K562 (cell line): ENCODE measurements around the gene PCDH18. TPM values are rescaled to one million over a fixed set of nuclear protein-coding genes. Genes with fewer than 3 reads are reported as not detected.

Source experiments
- ATAC-seq: fragments of 200-7000 bp; cut with Tn5 transposase; 3 replicates; pipeline ENCODE4 v1.9.1; 2020; ENCODE audit warnings: moderate library complexity
- BruUV-seq: library from RNA; stranded (reverse); fragments of 400-500 nt; replicated peaks from 2 replicates; lab custom pipeline; 2021; lab: Mats Ljungman, UMichigan
- CTCF ChIA-PET: fragments of 300-600 bp; formaldehyde crosslinking; extraction: SDS; loops from one replicate; lab custom pipeline; 2021; ENCODE audit warnings: low intra/inter-chr PET ratio; lab: Yijun Ruan, JAX
- POLR2A ChIA-PET: fragments of 300-600, 350-650 bp; sonication (Branson Sonifier 250); formaldehyde crosslinking; extraction: SDS; loops from one replicate; lab custom pipeline; 2021; ENCODE audit warnings: antibody characterized with exemption, inconsistent platforms; lab: Yijun Ruan, JAX
- DNase-seq, 4 experiments: peaks; one replicate each; pipeline versions ENCODE4 v3.0.0 to v3.0.0-alpha.2; 2011 to 2018; ENCODE audit warnings: low spot score in 3 of 4, mixed read lengths in 3 of 4; ENCODE audit errors: extremely low read depth in 1 of 4
- FAIRE-seq: peaks from 2 replicates; lab custom pipeline; 2011; peaks lifted over from hg19 to GRCh38; lab: Jason Lieb, UNC
- H2AFZ ChIP-seq: 2 replicates; pipeline ENCODE4 v1.6.0; 2011; ENCODE audit warnings: low read depth, low read length, control low read depth, inconsistent platforms
- H3K27ac ChIP-seq: fragments of 200-600 bp; 3 replicates; pipeline ENCODE4 v1.8.0; 2011; ENCODE audit warnings: low read depth, mild to moderate bottlenecking, control low read depth, inconsistent platforms, low read length, moderate library complexity, mixed read lengths; ENCODE audit errors: extremely low read depth
- H3K27me3 ChIP-seq, 2 experiments: fragments of 300-600 bp in 1 of 2; 2 replicates in 1 of 2; 3 replicates in 1 of 2; pipeline versions ENCODE4 v1.6.0 to v1.8.0; 2011; ENCODE audit warnings: inconsistent platforms in 2 of 2, low read length in 2 of 2, mild to moderate bottlenecking in 1 of 2, mixed read lengths in 1 of 2, moderate library complexity in 1 of 2; ENCODE audit not compliant: control insufficient read depth in 2 of 2, insufficient read depth in 2 of 2
- H3K36me3 ChIP-seq: fragments of 300-600 bp; 3 replicates; pipeline ENCODE4 v1.8.0; 2011; ENCODE audit warnings: mild to moderate bottlenecking, low read length, inconsistent platforms; ENCODE audit not compliant: control insufficient read depth, insufficient read depth
- H3K4me1 ChIP-seq, 2 experiments: fragments of 200-600 bp in 1 of 2; replicated peaks in 1 of 2; 2 replicates in 1 of 2; 3 replicates in 1 of 2; pipeline versions ENCODE4 v1.5.1 to v1.8.0; 2011; ENCODE audit warnings: inconsistent platforms in 2 of 2, low read length in 2 of 2, mild to moderate bottlenecking in 1 of 2, mixed read lengths in 1 of 2, moderate library complexity in 1 of 2; ENCODE audit not compliant: control insufficient read depth in 2 of 2, insufficient read depth in 2 of 2
- H3K4me2 ChIP-seq: 2 replicates; pipeline ENCODE4 v1.6.1; 2011; ENCODE audit warnings: low read length, control low read depth, inconsistent platforms, mixed read lengths; ENCODE audit not compliant: insufficient read depth
- H3K4me3 ChIP-seq: fragments of 200-600 bp; sonication (generic), shearing (Covaris generic); 2 replicates; pipeline ENCODE4 v1.5.1; 2016; ENCODE audit warnings: control low read depth, inconsistent platforms
- H3K79me2 ChIP-seq: fragments of 200-600 bp; 3 replicates; pipeline ENCODE4 v1.8.0; 2011; ENCODE audit warnings: low read length, inconsistent platforms; ENCODE audit not compliant: control insufficient read depth, insufficient read depth
- H3K9ac ChIP-seq, 2 experiments: 2 replicates each; pipeline versions ENCODE4 v1.6.0 to v1.6.1; 2011; ENCODE audit warnings: low read depth in 2 of 2, low read length in 2 of 2, control low read depth in 1 of 2, inconsistent platforms in 1 of 2, mild to moderate bottlenecking in 1 of 2, mixed read lengths in 1 of 2; ENCODE audit not compliant: insufficient read depth in 1 of 2
- H3K9me1 ChIP-seq: one replicate; pipeline ENCODE4 v1.6.0; 2011; ENCODE audit warnings: inconsistent platforms, mild to moderate bottlenecking, low read length, moderate library complexity; ENCODE audit not compliant: control insufficient read depth, insufficient read depth
- H3K9me3 ChIP-seq: replicated peaks from 2 replicates; pipeline ENCODE4 v1.5.1; 2011; ENCODE audit warnings: low read depth, low read length, inconsistent platforms; ENCODE audit not compliant: control insufficient read depth, insufficient read depth
- H4K20me1 ChIP-seq: replicated peaks from 2 replicates; pipeline ENCODE4 v1.6.1; 2011; ENCODE audit warnings: low read length, inconsistent platforms, mixed read lengths; ENCODE audit not compliant: control insufficient read depth, insufficient read depth
- C11orf30 ChIP-seq: fragments of 450-650 bp; IDR thresholded peaks from 2 replicates; pipeline ENCODE4 v1.6.1; 2016; ENCODE audit warnings: low read depth, mild to moderate bottlenecking
- EP300 ChIP-seq: IDR thresholded peaks from 2 replicates; pipeline ENCODE4 v1.6.1; 2012; ENCODE audit warnings: low read length, improper control_type of control experiment
- PCBP2 ChIP-seq: fragments of 200-400 bp; formaldehyde crosslinking; IDR thresholded peaks from 2 replicates; pipeline ENCODE4 v1.6.1; 2018; ENCODE audit warnings: low read length, low read depth, mild to moderate bottlenecking, moderate library complexity; ENCODE audit not compliant: poor library complexity, severe bottlenecking
- RNF219 ChIP-seq: fragments of 250-450 bp; sonication (Bioruptor Pico); IDR thresholded peaks from 2 replicates; pipeline ENCODE4 v1.5.0; 2022; ENCODE audit warnings: mild to moderate bottlenecking
- U2AF2 ChIP-seq: fragments of 200-400 bp; formaldehyde crosslinking; optimal IDR thresholded peaks from 2 replicates; pipeline ENCODE3; 2017; ENCODE audit warnings: low read depth, mild to moderate bottlenecking, low read length
- ZC3H8 ChIP-seq: fragments of 450-650 bp; IDR thresholded peaks from 2 replicates; pipeline ENCODE4 v1.6.1; 2017
- ZNF212 ChIP-seq: fragments of 450-650 bp; formaldehyde crosslinking; IDR thresholded peaks from 2 replicates; pipeline ENCODE4 v1.4.0; 2020; ENCODE audit warnings: mild to moderate bottlenecking
- ZNF347 ChIP-seq: fragments of 450-650 bp; formaldehyde crosslinking; IDR thresholded peaks from 2 replicates; pipeline ENCODE4 v1.4.0; 2020; ENCODE audit warnings: low read depth, mild to moderate bottlenecking, moderate library complexity
- ZNF384 ChIP-seq: IDR thresholded peaks from 2 replicates; pipeline ENCODE4 v1.6.1; 2012; ENCODE audit warnings: low read depth, low read length, improper control_type of control experiment
- WGBS: fragments of 100-300 bp; shearing (Covaris generic); methylation state at CpG from one replicate; pipeline ENCODE4 v1.1.6; 2016; ENCODE audit warnings: low coverage, mixed read lengths; ENCODE audit not compliant: insufficient coverage; ENCODE audit errors: missing lambda C conversion rate; 5-methylcytosine and 5-hydroxymethylcytosine counted together
- in situ Hi-C: fragments of 300-500 bp; cut with MboI; formaldehyde crosslinking; loops from 4 replicates; pipeline ENCODE4 v1.15.0; 2018; ENCODE audit warnings: inconsistent platforms, mixed read lengths
- intact Hi-C: fragments of 100-400 bp; cut with micrococcal nuclease; formaldehyde crosslinking; loops from 2 replicates; pipeline ENCODE4 v1.14.2; 2022
- polyA plus RNA-seq, 8 experiments: library from polyadenylated mRNA; depleted of rRNA in 4 of 8; stranded (reverse) in 5 of 8; unstranded in 3 of 8; fragments of >200 nt; fragmentation: Nextera tagmentation in 2 of 8; fragmentation: Illumina TruSeq in 1 of 8; extraction: Ambion mirVana in 2 of 8; extraction: Trizol in 1 of 8; gene quantifications; 2 replicates each; pipeline versions ENCODE4 v1.2.1 to v1.2.3, GENCODE V29; 2011 to 2014; ENCODE audit warnings: inconsistent platforms in 1 of 8, missing spikeins in 1 of 8
- total RNA-seq, 7 experiments: library from RNA; depleted of rRNA in 6 of 7; stranded (reverse); fragments of >200 nt in 6 of 7; fragmentation: Illumina TruSeq in 2 of 7; extraction: Trizol in 2 of 7; gene quantifications; 2 replicates each; pipeline versions ENCODE4 v1.2.1 to v1.2.3, GENCODE V29; 2011 to 2021; ENCODE audit warnings: low replicate concordance in 1 of 7
- TF ChIP-seq, protein P1 (sequence below), 2 experiments: fragments of 450-650 bp; conservative IDR thresholded peaks; 2 replicates each; pipeline ENCODE4 v1.6.1; 2017; ENCODE audit warnings: mild to moderate bottlenecking in 2 of 2, moderate library complexity in 2 of 2
- TF ChIP-seq, protein P2 (sequence below): sonication (generic); formaldehyde crosslinking; IDR thresholded peaks from 2 replicates; pipeline ENCODE4 v1.8.1; 2023; ENCODE audit warnings: mild to moderate bottlenecking, missing genetic modification reagents, moderate library complexity
- TF ChIP-seq, protein P3 (sequence below): sonication (generic); formaldehyde crosslinking; IDR thresholded peaks from 2 replicates; pipeline ENCODE4 v1.8.0; 2022; ENCODE audit warnings: missing genetic modification reagents, mild to moderate bottlenecking, borderline replicate concordance

Gene PCDH18
- total and polyA plus RNA-seq, 9 of the 15 experiments (the other 6 are each of a cell fraction or from before 2014, with no cell fraction given) = 0.04 to 0.09 TPM; not detected in 7

GRCh38 chr4:137471895-137472294, 60.4 kb downstream of the PCDH18 start (continued):
- no peak for TF ChIP-seq RNF219 (CRISPR knock-in tag)
- TF ChIP-seq, protein P1, sequence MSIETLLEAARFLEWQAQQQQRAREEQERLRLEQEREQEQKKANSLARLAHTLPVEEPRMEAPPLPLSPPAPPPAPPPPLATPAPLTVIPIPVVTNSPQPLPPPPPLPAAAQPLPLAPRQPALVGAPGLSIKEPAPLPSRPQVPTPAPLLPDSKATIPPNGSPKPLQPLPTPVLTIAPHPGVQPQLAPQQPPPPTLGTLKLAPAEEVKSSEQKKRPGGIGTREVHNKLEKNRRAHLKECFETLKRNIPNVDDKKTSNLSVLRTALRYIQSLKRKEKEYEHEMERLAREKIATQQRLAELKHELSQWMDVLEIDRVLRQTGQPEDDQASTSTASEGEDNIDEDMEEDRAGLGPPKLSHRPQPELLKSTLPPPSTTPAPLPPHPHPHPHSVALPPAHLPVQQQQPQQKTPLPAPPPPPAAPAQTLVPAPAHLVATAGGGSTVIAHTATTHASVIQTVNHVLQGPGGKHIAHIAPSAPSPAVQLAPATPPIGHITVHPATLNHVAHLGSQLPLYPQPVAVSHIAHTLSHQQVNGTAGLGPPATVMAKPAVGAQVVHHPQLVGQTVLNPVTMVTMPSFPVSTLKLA (conservative IDR thresholded peaks at IDR 0.05) = no peak
- no peak for TF ChIP-seq ZC3H8
- no peak for TF ChIP-seq ZNF384
- TF ChIP-seq PCBP2 = no peak
- no peak for TF ChIP-seq ZNF212 (CRISPR knock-in tag)
- TF ChIP-seq, all 486 proteins: peak for 0

GRCh38 chr4:137471461-137471860, 60.8 kb downstream of the PCDH18 start:
- H2AFZ ChIP-seq = no peak overlapping the region
- H3K9me1 ChIP-seq = no peaks in the 10 kb centered on the region
- DNase-seq (no peak), FAIRE-seq (no peak), ATAC-seq (no peak)
- TF ChIP-seq, protein P2, sequence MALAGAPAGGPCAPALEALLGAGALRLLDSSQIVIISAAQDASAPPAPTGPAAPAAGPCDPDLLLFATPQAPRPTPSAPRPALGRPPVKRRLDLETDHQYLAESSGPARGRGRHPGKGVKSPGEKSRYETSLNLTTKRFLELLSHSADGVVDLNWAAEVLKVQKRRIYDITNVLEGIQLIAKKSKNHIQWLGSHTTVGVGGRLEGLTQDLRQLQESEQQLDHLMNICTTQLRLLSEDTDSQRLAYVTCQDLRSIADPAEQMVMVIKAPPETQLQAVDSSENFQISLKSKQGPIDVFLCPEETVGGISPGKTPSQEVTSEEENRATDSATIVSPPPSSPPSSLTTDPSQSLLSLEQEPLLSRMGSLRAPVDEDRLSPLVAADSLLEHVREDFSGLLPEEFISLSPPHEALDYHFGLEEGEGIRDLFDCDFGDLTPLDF (CRISPR knock-in tag) = no peak
- no peak for TF ChIP-seq ZNF347 (CRISPR knock-in tag)
- no peak for TF ChIP-seq EP300
- TF ChIP-seq, protein P3, sequence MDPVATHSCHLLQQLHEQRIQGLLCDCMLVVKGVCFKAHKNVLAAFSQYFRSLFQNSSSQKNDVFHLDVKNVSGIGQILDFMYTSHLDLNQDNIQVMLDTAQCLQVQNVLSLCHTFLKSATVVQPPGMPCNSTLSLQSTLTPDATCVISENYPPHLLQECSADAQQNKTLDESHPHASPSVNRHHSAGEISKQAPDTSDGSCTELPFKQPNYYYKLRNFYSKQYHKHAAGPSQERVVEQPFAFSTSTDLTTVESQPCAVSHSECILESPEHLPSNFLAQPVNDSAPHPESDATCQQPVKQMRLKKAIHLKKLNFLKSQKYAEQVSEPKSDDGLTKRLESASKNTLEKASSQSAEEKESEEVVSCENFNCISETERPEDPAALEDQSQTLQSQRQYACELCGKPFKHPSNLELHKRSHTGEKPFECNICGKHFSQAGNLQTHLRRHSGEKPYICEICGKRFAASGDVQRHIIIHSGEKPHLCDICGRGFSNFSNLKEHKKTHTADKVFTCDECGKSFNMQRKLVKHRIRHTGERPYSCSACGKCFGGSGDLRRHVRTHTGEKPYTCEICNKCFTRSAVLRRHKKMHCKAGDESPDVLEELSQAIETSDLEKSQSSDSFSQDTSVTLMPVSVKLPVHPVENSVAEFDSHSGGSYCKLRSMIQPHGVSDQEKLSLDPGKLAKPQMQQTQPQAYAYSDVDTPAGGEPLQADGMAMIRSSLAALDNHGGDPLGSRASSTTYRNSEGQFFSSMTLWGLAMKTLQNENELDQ = no peak
- TF ChIP-seq U2AF2 = no peak
- TF ChIP-seq C11orf30 = no peak
- intact Hi-C loops = no loop called here
- H3K27me3 ChIP-seq = no peaks in the 10 kb centered on the region
- in situ Hi-C loops = no loop called here
- CTCF ChIA-PET = no interaction called here
- no peaks in the 10 kb centered on the region for H3K79me2 ChIP-seq
- WGBS = 11% methylated on average over 1 of the region's 1 CpG
- H3K9ac ChIP-seq = no peak overlapping the region
- H3K9me3 ChIP-seq = no peaks in the 10 kb centered on the region
- no peak overlapping the region for H3K4me3 ChIP-seq
- POLR2A ChIA-PET = no interaction called here
- BruUV-seq = no TSS peak
- H4K20me1 ChIP-seq = no peaks in the 10 kb centered on the region
- H3K4me1 ChIP-seq = no peaks in the 10 kb centered on the region
- H3K36me3 ChIP-seq = no peaks in the 10 kb centered on the region
- H3K4me2 ChIP-seq = no peak overlapping the region
- H3K27ac ChIP-seq = no peak overlapping the region
